HuH-7.5 (cell line): Measurements from ENCODE around the gene SPDYE6.
"Not testable (repeated sequence)": the region's sequence is repeated elsewhere in the genome, so short reads cannot be mapped to it uniquely, and the experiment has no call there.

ENCODE experiments used
- DNase-seq: peaks from one replicate; pipeline ENCODE4 v3.0.0; 2011; ENCODE audit warnings: low spot score

The SPDYE6 gene

GRCh38 chr7:102317231-102318059 is 38.8 kb downstream of the SPDYE6 start:
- peak; percentile 44 for DNase-seq

GRCh38 chr7:102313997-102314780 is 42.1 kb downstream of the SPDYE6 start:
- DNase-seq: no peak

DNA sequence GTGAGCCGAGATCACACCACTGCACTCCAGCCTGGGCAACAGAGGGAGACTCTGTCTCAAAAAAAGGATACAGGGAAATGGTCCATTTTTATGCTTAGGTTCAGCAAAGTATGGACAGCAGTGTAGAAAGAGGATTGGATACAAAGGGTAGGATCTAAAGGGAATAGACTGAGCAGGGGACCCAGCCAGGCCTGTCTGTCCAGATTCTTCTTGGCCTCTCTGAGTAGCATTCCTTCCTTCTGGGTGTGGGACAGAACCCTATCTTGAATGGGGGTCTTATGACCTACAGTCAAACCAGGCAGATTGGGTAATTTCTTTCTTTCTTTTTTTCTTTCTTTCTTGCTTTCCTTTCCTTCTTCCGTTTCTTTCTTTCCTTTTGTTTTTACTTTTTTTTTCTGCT is 43.9 kb downstream of the SPDYE6 start:
- no peak for DNase-seq

- DNase-seq: no peak
Measured at GRCh38 chr7:102310414-102310815, 45.8 kb downstream of the SPDYE6 start.

DNA sequence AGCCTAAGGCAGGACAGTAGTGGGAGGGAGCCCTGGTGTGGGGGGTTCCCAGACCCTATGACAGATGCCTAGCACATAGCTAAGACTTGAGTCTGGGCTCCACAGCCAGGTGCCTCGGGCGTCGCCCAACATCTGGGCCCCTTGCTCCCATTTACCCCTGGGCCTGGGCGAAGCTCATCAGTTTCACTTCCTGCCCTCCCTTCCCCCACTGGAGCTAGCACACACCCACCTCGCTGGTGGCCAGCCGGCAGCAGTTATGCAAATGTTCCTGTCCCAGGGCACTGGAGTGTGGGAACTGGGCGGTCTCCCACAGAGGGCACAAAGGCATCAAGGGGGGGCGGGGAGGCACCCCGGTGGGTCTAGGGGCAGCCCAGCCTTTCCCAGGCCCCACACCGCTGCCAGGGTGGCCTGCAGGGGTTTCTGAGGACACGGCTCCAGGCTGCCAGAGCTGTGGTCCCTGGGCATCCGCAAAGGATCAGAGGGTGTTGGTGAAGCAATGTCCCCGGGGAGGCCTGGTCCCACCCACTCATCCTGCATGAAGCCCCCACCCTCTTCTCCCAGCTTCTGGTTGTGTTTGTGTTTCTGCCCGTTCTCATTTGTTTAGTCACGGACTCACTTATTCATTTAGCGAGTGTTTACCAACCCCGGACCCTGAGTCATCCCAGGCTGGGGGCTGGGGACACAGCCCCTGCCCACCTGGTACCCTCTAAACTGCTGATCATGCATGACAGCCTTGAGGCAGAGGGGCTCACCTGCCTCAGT is 49.1 kb downstream of the SPDYE6 start:
- peak; percentile 75 for DNase-seq

DNA sequence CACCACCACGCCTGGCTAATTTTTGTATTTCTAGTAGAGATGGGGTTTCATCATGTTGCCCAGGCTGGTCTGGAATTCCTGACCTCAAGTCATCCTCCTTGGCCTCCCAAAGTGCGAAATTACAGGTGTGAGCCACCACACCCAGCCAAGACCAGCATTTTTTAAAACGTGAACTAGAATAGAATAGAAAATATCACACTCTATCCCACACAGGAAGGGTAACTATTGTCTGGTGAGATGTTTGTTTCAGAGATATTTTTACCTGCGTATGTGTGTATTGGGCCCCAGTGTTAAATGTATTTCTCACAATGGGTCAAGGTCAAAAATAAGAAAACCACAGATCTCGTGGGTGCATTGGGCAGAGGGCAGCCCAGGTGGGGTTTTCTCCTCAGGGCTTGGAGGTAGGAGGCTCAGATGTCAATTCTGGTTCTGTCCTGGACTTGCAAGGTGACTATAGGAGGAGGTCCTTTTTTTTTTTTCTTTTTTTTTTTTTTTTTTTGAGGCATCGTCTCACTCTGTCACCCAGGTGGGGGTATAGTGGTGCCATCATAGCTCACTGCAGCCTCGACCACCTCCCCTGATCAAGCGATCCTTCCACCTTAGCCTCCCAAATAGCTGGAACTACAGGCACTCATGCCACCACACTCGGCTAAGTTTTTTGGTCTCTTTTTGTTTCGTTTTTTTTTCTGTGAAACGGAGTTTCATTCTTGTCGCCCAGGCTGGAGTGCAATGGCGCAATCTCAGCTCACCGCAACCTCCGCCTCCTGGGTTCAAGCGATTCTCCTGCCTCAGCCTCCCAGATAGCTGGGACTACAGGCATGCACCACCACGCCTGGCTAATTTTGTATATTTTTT is 50.6 kb downstream of the SPDYE6 start:
- no peak for DNase-seq

DNA sequence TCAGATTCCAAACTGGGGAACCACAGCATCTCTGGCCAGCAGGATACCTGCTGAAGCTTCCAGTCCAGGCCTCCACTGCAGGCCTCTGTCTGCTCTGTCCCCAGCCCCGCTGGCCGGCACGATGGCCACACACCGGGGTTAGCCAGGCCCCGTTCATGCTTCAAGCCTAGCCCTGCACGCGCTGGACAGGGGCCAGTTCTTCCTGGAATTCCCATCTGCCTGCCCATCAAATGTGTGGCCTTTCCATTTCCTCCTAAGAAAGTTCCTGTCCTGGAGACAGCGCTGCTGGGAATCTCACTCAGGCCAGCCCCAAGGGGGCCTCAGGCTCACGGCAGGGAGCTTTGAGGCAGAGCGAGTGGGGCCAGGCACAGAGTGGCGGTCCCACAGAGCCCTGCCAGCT is 51.6 kb downstream of the SPDYE6 start:
- no peak for DNase-seq

GRCh38 chr7:102303669-102304422 is 52.4 kb downstream of the SPDYE6 start:
- no peak for DNase-seq

- no peak for DNase-seq
Measured at GRCh38 chr7:102302025-102302424, 54.2 kb downstream of the SPDYE6 start.

DNA sequence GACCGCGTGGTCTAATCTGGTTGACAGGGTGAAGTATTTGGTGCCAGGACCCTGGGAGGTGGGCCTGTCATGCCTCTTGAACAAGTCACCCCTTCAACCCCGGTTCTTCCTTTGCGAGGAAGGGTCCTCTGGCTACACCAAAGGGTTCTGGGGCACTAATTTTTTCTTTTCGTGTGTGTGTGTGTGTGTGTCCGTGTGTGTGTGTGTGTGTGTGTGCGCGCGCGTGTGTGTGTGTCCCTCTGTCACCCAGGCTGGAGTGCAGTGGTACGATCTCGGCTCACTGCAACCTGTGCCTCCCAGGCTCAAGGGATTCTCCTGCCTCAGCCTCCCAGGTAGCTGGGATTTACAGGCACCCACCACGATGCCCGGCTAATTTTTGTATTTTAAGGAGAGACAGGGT is 54.9 kb downstream of the SPDYE6 start:
- not testable (repeated sequence) for DNase-seq

GRCh38 chr7:102300643-102301221 is 55.5 kb downstream of the SPDYE6 start:
- no peak for DNase-seq

- DNase-seq: no peak
Measured at GRCh38 chr7:102297487-102298218, 58.6 kb downstream of the SPDYE6 start.

DNA sequence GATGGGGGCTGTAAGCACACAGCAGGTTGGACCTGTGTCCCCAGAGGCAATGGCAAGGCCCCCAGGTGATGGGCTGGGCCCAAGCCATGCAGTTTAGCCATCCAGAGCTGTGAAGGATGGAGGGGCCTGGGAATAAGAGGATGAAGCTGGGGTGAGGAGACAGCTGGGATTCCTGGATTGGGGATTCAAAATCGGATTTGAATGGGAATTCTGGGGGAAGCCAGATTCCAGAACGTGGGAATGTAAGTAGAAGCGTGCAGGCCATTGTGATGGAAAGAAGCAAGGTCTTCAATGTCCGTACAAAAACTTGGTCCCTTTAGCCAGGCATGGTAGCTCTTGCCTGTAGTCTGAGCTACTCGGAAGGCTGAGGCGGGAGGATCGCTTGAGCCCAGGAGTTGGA is 59.7 kb downstream of the SPDYE6 start:
- DNase-seq: no peak

DNA sequence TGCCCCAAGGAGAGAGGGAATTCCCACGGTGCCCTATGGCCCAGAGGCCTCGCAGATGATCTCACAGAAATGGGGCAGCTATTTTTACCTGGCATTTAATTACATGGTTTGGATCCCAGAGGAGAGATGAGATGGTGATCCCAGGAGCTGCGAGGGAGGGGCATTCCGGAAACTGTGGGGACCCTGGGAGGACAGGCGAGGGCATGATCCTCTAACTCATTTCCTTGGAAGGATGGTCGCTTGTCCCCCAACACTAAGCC is 60.1 kb downstream of the SPDYE6 start:
- no peak for DNase-seq
